Endothelial cell (in vitro differentiated cells): Measurements from ENCODE around the gene SH2D4B. TPM values are rescaled to one million over a fixed set of nuclear protein-coding genes. Genes with fewer than 3 reads are reported as not detected.
"Not testable (repeated sequence)": the region's sequence is repeated elsewhere in the genome, so short reads cannot be mapped to it uniquely, and the experiment has no call there.

Source experiments
- DNase-seq: peaks from one replicate; pipeline ENCODE4 v3.0.0; 2021; ENCODE audit warnings: low spot score
- H3K27ac Mint-ChIP-seq: one replicate; pipeline ENCODE4 v1.8.0; 2021; ENCODE audit warnings: mixed read lengths, inconsistent platforms; ENCODE audit not compliant: unreplicated experiment
- H3K27me3 Mint-ChIP-seq: one replicate; pipeline ENCODE4 v1.8.0; 2021; ENCODE audit warnings: mild to moderate bottlenecking, moderate library complexity, mixed read lengths, inconsistent platforms; ENCODE audit not compliant: unreplicated experiment
- H3K36me3 Mint-ChIP-seq: one replicate; pipeline ENCODE4 v1.8.0; 2021; ENCODE audit warnings: mild to moderate bottlenecking, low read depth, mixed read lengths, inconsistent platforms; ENCODE audit not compliant: unreplicated experiment
- H3K4me1 Mint-ChIP-seq: one replicate; pipeline ENCODE4 v1.8.0; 2021; ENCODE audit warnings: mild to moderate bottlenecking, mixed read lengths, inconsistent platforms; ENCODE audit not compliant: unreplicated experiment
- H3K4me3 Mint-ChIP-seq: one replicate; pipeline ENCODE4 v1.8.0; 2021; ENCODE audit warnings: mild to moderate bottlenecking, mixed read lengths, inconsistent platforms; ENCODE audit not compliant: unreplicated experiment
- H3K9me3 Mint-ChIP-seq: one replicate; pipeline ENCODE4 v1.8.0; 2021; ENCODE audit warnings: mixed read lengths, inconsistent platforms; ENCODE audit not compliant: unreplicated experiment
- CTCF ChIP-seq: fragments of 200-600 bp; sonication (generic); IDR thresholded peaks from one replicate; pipeline ENCODE4 v1.5.0; 2021; ENCODE audit warnings: antibody characterized with exemption; ENCODE audit not compliant: unreplicated experiment
- total RNA-seq: library from RNA; stranded (reverse); fragmentation: NEBNext Ultra II Directional; extraction: Animal tissue kit (Norgen Biotek cat#: 25700); gene quantifications from one replicate; pipeline ENCODE4 v1.2.1, GENCODE V29; 2021; ENCODE audit not compliant: unreplicated experiment

The SH2D4B gene
- total RNA-seq, 1 donor from 2014 or later, result 0.23 TPM

- peaks cover 27% of the 10 kb centered on the region for H3K27me3 Mint-ChIP-seq
- DNase-seq, result no peak
- H3K4me1 Mint-ChIP-seq, result peaks cover 51% of the 10 kb centered on the region
- TF ChIP-seq CTCF, result no peak
- no peaks in the 10 kb centered on the region for H3K9me3 Mint-ChIP-seq
- H3K27ac Mint-ChIP-seq, result no peak overlapping the region
- H3K4me3 Mint-ChIP-seq, result peak overlapping the region; percentile 4
- H3K36me3 Mint-ChIP-seq, result peaks cover 14% of the 10 kb centered on the region
Measured at GRCh38 chr10:80540136-80540535, 2.4 kb downstream of the SH2D4B start.

DNA sequence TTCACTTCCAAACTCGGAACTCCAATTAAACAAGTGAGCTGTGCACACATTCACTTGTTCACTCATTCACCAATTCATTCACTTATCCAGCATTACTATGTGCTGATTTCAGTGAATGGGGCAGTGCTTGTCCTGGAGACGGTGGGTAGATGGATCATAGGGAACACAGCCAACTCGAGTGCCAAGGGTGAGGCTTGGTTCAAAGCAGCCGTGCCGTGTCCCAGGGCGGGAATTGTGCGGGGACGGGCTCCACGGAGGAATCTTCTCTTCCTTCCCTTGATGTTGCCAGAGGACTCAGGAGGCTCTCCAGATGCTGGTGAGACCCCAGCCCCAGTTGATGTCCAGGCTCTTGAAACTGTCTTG, 2.9 kb downstream of the SH2D4B start:
- Mint-ChIP-seq H3K27ac (peak overlapping the region; percentile 11), H3K4me1 (peaks cover 51% of the 10 kb centered on the region), H3K27me3 (peaks cover 28% of the 10 kb centered on the region), H3K36me3 (peaks cover 14% of the 10 kb centered on the region), H3K9me3 (no peaks in the 10 kb centered on the region), H3K4me3 (peak overlapping the region; percentile 4)
- TF ChIP-seq CTCF, result no peak
- DNase-seq, result no peak

- no peak for DNase-seq
- no peak for TF ChIP-seq CTCF
- Mint-ChIP-seq H3K27ac (peak overlapping the region; percentile 67), H3K9me3 (no peaks in the 10 kb centered on the region), H3K4me1 (peaks cover 51% of the 10 kb centered on the region), H3K27me3 (peaks cover 29% of the 10 kb centered on the region), H3K36me3 (peaks cover 14% of the 10 kb centered on the region), H3K4me3 (no peak overlapping the region)
Measured at GRCh38 chr10:80540981-80541750, 3.5 kb downstream of the SH2D4B start.

- Mint-ChIP-seq H3K9me3 (no peaks in the 10 kb centered on the region), H3K27ac (peak overlapping the region; percentile 75), H3K36me3 (peaks cover 9% of the 10 kb centered on the region), H3K27me3 (peaks cover 23% of the 10 kb centered on the region), H3K4me1 (peaks cover 49% of the 10 kb centered on the region), H3K4me3 (no peak overlapping the region)
- no peak for TF ChIP-seq CTCF
- no peak for DNase-seq
Measured at GRCh38 chr10:80542053-80542452, 4.4 kb downstream of the SH2D4B start.

DNA sequence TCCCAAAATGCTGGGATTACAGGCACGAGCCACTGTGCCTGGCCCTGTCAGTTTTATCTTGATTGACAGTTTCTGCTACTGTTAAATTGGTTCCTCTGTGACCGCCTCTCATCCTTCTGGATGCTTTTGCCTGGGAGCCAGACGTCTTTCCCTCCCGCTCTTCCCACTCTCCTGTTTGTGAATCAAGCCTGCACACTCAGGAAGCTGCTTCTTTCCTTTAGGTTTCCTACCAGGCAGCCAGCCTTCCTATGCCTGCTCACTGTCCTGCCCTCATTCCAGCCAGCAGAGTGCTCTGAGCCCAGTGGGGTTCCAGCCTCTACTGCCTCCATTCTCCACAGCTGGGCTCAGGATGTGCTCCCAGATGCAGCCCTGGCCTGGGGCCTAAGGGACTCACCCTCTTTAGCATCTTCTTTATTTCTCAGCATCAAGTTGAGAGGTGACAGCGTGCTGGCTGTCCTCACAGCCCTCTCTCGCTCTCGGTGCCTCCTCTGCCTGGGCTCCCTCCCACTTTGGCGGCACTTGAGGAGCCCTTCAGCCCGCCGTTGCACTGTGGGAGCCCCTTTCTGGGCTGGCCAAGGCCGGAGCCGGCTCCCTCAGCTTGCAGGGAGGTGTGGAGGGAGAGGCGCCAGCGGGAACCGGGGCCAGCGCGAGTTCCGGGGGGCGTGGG, 5.1 kb downstream of the SH2D4B start:
- Mint-ChIP-seq H3K4me1 (peaks cover 49% of the 10 kb centered on the region), H3K9me3 (no peaks in the 10 kb centered on the region)
- TF ChIP-seq CTCF, result no peak

GRCh38 chr10:80543319-80543672, 5.6 kb downstream of the SH2D4B start:
- peaks cover 44% of the 10 kb centered on the region for H3K4me1 Mint-ChIP-seq
- not testable (repeated sequence) for H3K4me3 Mint-ChIP-seq, DNase-seq

More for the DNA sequence above, 5.1 kb downstream of the SH2D4B start:
- H3K36me3 Mint-ChIP-seq, result peaks cover 9% of the 10 kb centered on the region
- H3K27ac Mint-ChIP-seq, result peak overlapping the region; percentile 75
- DNase-seq, result no peak
- no peak overlapping the region for H3K4me3 Mint-ChIP-seq
- H3K27me3 Mint-ChIP-seq, result peaks cover 19% of the 10 kb centered on the region

More at GRCh38 chr10:80543319-80543672, 5.6 kb downstream of the SH2D4B start:
- not testable (repeated sequence) for H3K9me3 Mint-ChIP-seq, H3K36me3 Mint-ChIP-seq, H3K27ac Mint-ChIP-seq
- peaks cover 19% of the 10 kb centered on the region for H3K27me3 Mint-ChIP-seq
